ENCODE data around the gene RIPK4. TPM values are rescaled to one million over a fixed set of nuclear protein-coding genes. Genes with fewer than 3 reads are reported as not detected.
"Not testable (repeated sequence)": the region's sequence is repeated elsewhere in the genome, so short reads cannot be mapped to it uniquely, and the experiment has no call there.

RIPK4 gene
- total and polyA plus RNA-seq, 5 experiments from 2014 or later, result 0.26 to 1.1 (median 1.0) TPM; not detected in 2

DNA sequence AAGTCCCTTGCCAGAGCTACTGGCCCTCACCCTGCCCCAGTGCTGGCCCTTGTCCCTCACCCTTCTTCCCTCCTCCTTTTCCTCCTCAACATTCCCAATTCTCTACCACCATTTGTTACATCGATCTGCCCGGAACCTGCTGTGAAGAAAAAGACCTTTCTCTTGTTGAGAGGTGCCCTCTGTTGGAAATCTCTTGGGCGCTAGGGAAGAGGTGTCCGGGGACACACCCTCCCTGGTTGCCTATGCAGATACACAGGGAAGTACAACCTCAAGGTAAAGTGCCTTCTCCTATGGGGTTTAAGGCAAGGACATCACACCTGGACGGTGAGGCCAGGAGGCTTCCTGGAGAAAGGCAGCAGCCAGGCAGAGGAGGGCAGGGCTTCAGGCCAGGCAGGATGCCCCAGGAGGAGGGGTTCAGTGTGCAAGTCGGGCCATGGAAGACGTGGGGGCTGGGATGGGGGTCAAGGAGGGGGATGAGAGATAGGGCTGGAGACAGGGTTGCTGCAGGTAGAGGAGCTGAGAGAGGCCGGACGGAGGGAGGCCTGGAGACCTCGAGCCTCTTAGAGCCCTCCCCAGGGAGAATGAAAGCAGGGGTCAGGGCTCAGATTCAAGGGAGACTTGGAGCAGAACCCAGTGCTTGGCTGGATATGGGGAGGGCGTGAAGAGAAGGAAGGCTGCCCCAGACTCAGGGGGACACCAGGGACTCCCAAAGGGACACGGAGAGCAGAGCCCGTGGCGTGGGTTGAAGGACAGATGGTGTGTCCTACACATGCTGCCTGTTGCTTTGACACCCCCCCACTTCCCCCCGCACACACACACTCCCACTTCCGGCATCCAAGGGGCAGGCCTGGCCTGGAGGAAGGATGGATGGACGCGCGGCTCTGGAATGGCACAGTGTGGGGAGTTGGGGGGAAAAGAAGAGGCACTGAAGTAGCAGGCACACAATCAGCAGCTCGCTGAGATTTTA is 44.5 kb downstream of the RIPK4 start:
- Mint-ChIP-seq H3K36me3 (no peaks in the 10 kb centered on the region), H3K4me1 (peaks cover 2 to 15% (median 5%) of the 10 kb centered on the region in 4 donors), H3K27me3 (peaks cover 20 to 59% (median 44%) of the 10 kb centered on the region in 5 donors)

DNA sequence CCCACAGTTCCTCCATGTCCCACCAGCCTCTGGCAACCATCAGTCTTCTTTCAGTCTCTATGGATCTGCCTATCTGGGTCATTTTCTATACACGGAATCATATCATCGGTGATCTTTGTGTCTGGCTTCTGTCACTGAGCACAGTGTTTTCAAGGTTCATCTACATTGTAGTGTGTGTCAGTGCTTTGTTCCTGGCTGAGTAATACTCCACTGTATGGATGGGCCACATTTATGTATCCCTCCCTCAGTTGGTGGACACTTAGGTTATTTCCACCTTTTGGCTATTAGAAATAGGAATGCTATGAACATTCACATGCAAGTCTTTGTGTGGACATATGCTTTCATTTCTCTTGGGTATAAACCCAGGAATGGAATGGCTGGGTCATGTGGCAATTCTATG is 46.6 kb downstream of the RIPK4 start:
- POLR2A ChIA-PET, result no interaction called here
- Mint-ChIP-seq H3K36me3 (no peaks in the 10 kb centered on the region), H3K27me3 (peaks cover 15 to 52% (median 41%) of the 10 kb centered on the region in 5 donors), H3K27ac (peak overlapping the region in 1 of 10 donors; percentile 16), H3K4me1 (peaks cover 1 to 6% (median 1%) of the 10 kb centered on the region in 4 donors), H3K4me3 (no peak overlapping the region), H3K9me3 (no peaks in the 10 kb centered on the region)
- ATAC-seq (no peak), DNase-seq (no peak)

More for the DNA sequence above, 44.5 kb downstream of the RIPK4 start:
- Mint-ChIP-seq H3K27ac (no peak overlapping the region), H3K4me3 (peak overlapping the region in 1 of 10 donors; percentile 20), H3K9me3 (no peaks in the 10 kb centered on the region)
- DNase-seq (no peak), ATAC-seq (no peak)
- POLR2A ChIA-PET, result no interaction called here

GRCh38 chr21:41719691-41720090 is 47.2 kb downstream of the RIPK4 start:
- Mint-ChIP-seq H3K4me3 (no peak overlapping the region), H3K36me3 (no peaks in the 10 kb centered on the region), H3K27ac (no peak overlapping the region), H3K4me1 (peaks cover 0 to 6% (median 0%) of the 10 kb centered on the region in 4 donors), H3K9me3 (no peaks in the 10 kb centered on the region), H3K27me3 (peaks cover 18 to 52% (median 41%) of the 10 kb centered on the region in 5 donors)
- POLR2A ChIA-PET, result no interaction called here
- DNase-seq (no peak), ATAC-seq (no peak)

DNA sequence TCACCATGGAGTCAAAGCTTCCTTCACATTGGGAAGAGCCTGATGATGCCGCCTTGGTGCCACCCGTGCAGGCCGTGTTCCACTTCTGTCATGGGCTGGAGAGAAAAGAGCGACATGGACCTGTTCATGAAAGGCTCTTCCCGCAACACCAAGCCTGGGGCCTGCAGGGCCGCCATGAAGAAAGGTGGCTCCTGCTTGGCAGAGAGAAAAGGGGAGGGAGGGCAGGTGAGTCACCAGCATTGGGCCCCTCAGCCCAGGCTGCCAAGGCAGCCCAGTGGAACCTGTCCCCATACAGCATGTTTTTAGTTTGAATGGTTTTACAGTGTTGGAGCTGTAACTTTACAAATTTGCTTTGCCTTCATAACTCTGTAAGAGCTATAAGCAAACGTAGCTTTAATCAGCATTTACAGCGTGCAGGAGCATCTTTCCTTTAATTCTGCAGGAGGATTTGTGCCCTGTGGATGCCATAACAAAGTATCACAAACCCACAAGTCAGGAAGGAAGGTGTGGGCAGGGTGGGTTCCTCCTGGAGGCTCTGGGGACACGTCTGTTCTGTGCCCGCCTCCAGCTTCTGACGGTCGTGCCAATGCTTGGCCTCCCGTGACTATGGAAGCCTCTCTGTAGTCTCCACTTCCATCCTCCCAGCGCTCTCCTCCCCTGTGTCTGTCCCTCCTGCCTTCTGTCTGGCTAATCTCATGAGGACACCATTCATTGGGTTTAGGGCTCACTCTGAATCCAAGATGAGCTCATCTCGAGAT is 49.1 kb downstream of the RIPK4 start:
- POLR2A ChIA-PET, result no interaction called here
- H3K27me3 Mint-ChIP-seq, result peaks cover 19 to 52% (median 37%) of the 10 kb centered on the region in 5 donors
- peaks cover 0 to 6% (median under 1%) of the 10 kb centered on the region in 4 donors for H3K4me1 Mint-ChIP-seq
- H3K36me3 Mint-ChIP-seq, result no peaks in the 10 kb centered on the region
- H3K4me3 Mint-ChIP-seq, result no peak overlapping the region
- DNase-seq (no peak), ATAC-seq (no peak)
- no peak overlapping the region for H3K27ac Mint-ChIP-seq
- H3K9me3 Mint-ChIP-seq, result no peaks in the 10 kb centered on the region

DNA sequence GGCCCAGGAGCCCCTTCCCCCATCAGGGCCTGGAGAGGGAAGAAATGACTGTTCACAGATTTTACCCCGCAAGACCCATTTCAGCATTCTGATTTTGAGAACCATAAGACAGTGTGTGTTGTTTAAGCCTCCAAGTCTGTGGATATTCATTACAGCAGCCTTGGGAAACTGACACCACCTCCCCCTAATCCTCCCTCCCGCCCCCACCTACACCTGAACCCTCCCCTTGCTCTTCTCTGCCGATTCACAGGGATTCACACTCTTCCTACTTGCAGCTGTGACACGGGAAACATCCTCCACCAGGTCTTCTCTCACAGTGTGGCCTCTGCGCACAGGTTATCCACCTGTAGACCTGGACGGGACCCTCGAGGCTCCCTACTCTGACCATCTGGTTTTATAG is 50.1 kb downstream of the RIPK4 start:
- Mint-ChIP-seq H3K9me3 (no peaks in the 10 kb centered on the region), H3K4me1 (peaks cover 0 to 7% (median 1%) of the 10 kb centered on the region in 4 donors), H3K36me3 (peaks cover 0 to 2% (median 0%) of the 10 kb centered on the region in 3 donors), H3K27ac (no peak overlapping the region), H3K27me3 (peaks cover 20 to 52% (median 31%) of the 10 kb centered on the region in 5 donors), H3K4me3 (no peak overlapping the region)
- ATAC-seq (no peak), DNase-seq (no peak)
- POLR2A ChIA-PET, result no interaction called here

DNA sequence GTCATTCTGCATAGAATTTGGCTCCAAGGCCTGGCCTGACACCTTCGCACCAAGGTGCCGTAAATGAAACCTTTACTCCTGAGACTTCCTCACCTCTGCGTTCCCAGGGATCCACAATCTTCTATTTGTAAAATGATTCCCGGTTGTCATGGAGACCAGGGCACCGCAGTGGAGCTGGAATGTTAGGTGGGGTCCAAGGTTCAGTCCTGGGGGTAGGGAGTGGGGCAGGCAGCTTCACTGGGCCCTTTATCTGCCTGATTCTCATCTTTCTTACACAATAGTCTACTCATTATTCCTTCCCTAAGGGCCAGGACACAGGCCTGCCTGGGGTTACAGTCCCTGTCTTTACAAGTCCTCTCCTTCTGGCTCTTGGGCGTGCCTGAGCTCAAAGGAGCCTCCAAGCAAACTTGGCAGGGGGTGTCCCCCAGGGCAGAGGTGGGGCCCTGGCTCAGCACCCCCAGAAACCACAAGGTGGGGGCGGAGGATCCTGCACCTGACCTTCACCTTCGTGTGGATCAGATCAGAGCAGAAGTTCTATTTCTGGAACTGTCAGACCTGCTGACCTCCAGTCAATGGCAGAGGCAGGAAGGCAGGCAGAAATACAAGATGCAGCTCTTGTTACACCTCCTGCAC is 51.1 kb downstream of the RIPK4 start:
- POLR2A ChIA-PET, result no interaction called here
- Mint-ChIP-seq H3K27me3 (peaks cover 25 to 59% (median 33%) of the 10 kb centered on the region in 5 donors), H3K4me1 (peaks cover 0 to 7% (median 1%) of the 10 kb centered on the region in 4 donors)

GRCh38 chr21:41714299-41714865 is 52.5 kb downstream of the RIPK4 start:
- H3K36me3 Mint-ChIP-seq, ATAC-seq, H3K4me1 Mint-ChIP-seq, DNase-seq, H3K27ac Mint-ChIP-seq, H3K4me3 Mint-ChIP-seq, POLR2A ChIA-PET, H3K9me3 Mint-ChIP-seq: not testable (repeated sequence)
- peaks cover 22 to 60% (median 26%) of the 10 kb centered on the region in 5 donors for H3K27me3 Mint-ChIP-seq

More for the DNA sequence above, 51.1 kb downstream of the RIPK4 start:
- ATAC-seq (no peak), DNase-seq (no peak)
- Mint-ChIP-seq H3K4me3 (no peak overlapping the region), H3K27ac (no peak overlapping the region), H3K9me3 (no peaks in the 10 kb centered on the region), H3K36me3 (peaks cover 0 to 4% (median 0%) of the 10 kb centered on the region in 3 donors)

GRCh38 chr21:41713495-41714281 is 53.2 kb downstream of the RIPK4 start:
- Mint-ChIP-seq H3K27me3 (peaks cover 26 to 60% (median 29%) of the 10 kb centered on the region in 5 donors), H3K27ac (no peak overlapping the region), H3K4me3 (no peak overlapping the region)

DNA sequence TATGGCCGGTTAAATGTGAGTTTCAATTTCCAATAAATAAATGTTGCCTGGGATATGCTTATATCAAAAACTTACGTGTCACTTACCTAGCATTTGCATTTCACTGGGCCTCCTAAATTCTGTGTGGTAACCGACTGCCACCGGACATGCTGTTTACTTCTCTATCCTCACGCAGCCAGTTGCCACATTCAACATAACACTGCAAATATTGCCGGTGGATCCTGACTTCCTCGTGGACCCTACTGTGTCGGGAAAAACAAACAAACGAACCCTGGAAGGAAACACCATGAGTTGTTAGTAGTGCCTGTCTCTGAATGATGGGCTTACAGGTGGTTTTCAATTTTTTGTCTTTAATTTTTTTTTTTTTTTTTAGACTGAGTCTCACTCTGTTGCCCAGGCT is 54.1 kb downstream of the RIPK4 start:
- Mint-ChIP-seq H3K36me3 (peaks cover 0 to 4% (median 0%) of the 10 kb centered on the region in 3 donors), H3K4me1 (peaks cover 0 to 7% (median 1%) of the 10 kb centered on the region in 4 donors), H3K27me3 (peaks cover 26 to 63% (median 29%) of the 10 kb centered on the region in 5 donors), H3K27ac (no peak overlapping the region), H3K4me3 (no peak overlapping the region), H3K9me3 (peaks cover 0 to 2% (median 0%) of the 10 kb centered on the region in 9 donors)
- ATAC-seq, result no peak
- DNase-seq, result no peak
- POLR2A ChIA-PET, result no interaction called here

More at GRCh38 chr21:41713495-41714281, 53.2 kb downstream of the RIPK4 start:
- ATAC-seq (no peak), DNase-seq (no peak)
- H3K9me3 Mint-ChIP-seq, result no peaks in the 10 kb centered on the region
- peaks cover 0 to 7% (median 1%) of the 10 kb centered on the region in 4 donors for H3K4me1 Mint-ChIP-seq
- peaks cover 0 to 4% (median 0%) of the 10 kb centered on the region in 3 donors for H3K36me3 Mint-ChIP-seq
- POLR2A ChIA-PET, result no interaction called here

DNA sequence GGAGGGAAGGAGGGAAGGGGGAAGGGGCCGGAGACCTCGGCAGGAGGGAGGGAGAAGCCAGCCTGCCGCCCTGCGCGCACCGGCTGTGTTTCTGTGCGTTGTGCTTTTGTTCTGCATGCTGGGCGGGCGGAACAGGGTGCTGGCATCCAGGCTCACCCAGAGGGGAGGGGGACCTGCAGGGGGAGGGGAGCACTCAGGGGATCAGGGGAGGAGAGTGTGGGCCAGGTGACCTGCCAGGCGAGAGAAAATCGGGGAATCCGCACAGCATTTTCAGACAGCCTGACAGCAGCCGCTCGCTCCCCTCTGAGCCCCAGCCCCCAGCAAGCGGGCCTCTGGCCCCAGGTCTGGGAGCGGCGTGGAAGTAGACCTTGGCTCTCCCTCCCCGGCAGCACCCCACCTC is 54.7 kb downstream of the RIPK4 start:
- ATAC-seq (no peak), DNase-seq (no peak)
- peaks cover 0 to 4% (median 0%) of the 10 kb centered on the region in 3 donors for H3K36me3 Mint-ChIP-seq
- POLR2A ChIA-PET, result no interaction called here
- H3K4me3 Mint-ChIP-seq, result no peak overlapping the region
- H3K27ac Mint-ChIP-seq, result no peak overlapping the region
- peaks cover 0 to 7% (median 1%) of the 10 kb centered on the region in 4 donors for H3K4me1 Mint-ChIP-seq
- H3K9me3 Mint-ChIP-seq, result peaks cover 0 to 7% (median under 1%) of the 10 kb centered on the region in 9 donors
- H3K27me3 Mint-ChIP-seq, result peaks cover 26 to 68% (median 30%) of the 10 kb centered on the region in 5 donors

DNA sequence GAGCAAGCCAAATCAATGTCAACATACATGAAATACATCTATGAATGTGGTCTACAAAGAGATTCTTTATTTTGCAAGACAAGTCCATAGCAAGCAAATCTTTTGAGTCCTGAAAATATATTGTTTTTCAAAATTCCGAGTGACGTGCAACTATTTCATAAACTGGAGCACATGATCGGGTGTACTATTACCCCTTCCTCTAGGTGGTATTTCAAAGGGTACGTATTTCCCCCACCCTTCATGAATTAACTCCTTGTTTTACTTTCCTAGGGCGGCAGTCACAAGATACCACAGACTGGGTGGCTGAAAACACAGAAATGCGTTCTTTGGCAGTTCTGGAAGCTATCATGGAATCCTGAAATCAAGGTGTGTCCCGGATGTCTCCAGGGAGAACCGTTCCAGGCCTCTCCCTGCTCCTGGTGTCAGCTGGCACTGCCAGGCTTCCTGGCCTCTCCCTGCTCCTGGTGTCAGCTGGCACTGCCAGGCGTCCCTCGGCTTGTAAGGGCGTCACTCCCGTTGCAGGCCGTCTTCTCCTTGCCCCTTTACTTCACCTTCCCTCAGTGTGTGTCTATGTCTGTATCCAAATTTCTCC is 55.3 kb downstream of the RIPK4 start:
- DNase-seq (no peak), ATAC-seq (no peak)
- Mint-ChIP-seq H3K9me3 (peaks cover 0 to 14% (median 4%) of the 10 kb centered on the region in 9 donors), H3K36me3 (peaks cover 1 to 4% (median 2%) of the 10 kb centered on the region in 3 donors), H3K27me3 (peaks cover 26 to 74% (median 32%) of the 10 kb centered on the region in 5 donors), H3K4me3 (no peak overlapping the region), H3K27ac (peak overlapping the region in 1 of 10 donors; percentile 91), H3K4me1 (peaks cover 0 to 7% (median 1%) of the 10 kb centered on the region in 4 donors)
- POLR2A ChIA-PET, result no interaction called here
